Measurements from ENCODE around the gene NLRP11.

DNA sequence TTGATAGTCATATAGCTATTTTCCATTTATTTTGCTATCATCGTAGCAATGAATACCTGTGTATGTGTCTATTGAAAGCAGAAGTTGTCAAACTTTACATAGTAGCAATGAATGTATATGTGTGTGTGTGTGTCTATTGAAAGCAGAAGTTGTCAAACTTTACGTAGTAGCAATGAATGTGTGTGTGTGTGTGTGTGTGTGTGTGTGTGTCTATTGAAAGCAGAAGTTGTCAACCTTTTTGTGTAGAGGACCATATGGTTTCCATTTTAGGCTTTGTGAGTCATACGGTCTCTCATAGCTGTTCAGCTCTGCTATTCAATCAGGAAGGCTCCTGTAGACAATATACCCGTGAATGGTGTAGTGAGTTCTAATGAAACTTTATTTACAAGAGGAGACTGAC lies 25.4 kb upstream of the NLRP11 start:
- TF ChIP-seq CTCF (conservative IDR thresholded peaks at IDR 0.05; ENCODE audit: low read depth in 2 of 2) (no peak), EZH2 (IDR thresholded peaks at IDR 0.05; ENCODE audit: low read depth, unreplicated experiment) (no peak), ZNF331 (CRISPR knock-in tag; IDR thresholded peaks at IDR 0.05; ENCODE audit: low read depth) (no peak), POLR2AphosphoS5 (IDR thresholded peaks at IDR 0.05; ENCODE audit: low read depth) (no peak), JUNB (IDR thresholded peaks at IDR 0.05; ENCODE audit: unreplicated experiment) (no peak), CREB1 (CRISPR knock-in tag; IDR thresholded peaks at IDR 0.05; ENCODE audit: low read depth) (no peak), EZH2phosphoT487 (IDR thresholded peaks at IDR 0.05; ENCODE audit: unreplicated experiment) (no peak), STAT1 (IDR thresholded peaks at IDR 0.05; ENCODE audit: unreplicated experiment) (no peak), NANOG (IDR thresholded peaks at IDR 0.05; ENCODE audit: borderline replicate concordance) (no peak), ZNF114 (CRISPR knock-in tag; IDR thresholded peaks at IDR 0.05) (no peak)
- TF ChIP-seq, protein P1, sequence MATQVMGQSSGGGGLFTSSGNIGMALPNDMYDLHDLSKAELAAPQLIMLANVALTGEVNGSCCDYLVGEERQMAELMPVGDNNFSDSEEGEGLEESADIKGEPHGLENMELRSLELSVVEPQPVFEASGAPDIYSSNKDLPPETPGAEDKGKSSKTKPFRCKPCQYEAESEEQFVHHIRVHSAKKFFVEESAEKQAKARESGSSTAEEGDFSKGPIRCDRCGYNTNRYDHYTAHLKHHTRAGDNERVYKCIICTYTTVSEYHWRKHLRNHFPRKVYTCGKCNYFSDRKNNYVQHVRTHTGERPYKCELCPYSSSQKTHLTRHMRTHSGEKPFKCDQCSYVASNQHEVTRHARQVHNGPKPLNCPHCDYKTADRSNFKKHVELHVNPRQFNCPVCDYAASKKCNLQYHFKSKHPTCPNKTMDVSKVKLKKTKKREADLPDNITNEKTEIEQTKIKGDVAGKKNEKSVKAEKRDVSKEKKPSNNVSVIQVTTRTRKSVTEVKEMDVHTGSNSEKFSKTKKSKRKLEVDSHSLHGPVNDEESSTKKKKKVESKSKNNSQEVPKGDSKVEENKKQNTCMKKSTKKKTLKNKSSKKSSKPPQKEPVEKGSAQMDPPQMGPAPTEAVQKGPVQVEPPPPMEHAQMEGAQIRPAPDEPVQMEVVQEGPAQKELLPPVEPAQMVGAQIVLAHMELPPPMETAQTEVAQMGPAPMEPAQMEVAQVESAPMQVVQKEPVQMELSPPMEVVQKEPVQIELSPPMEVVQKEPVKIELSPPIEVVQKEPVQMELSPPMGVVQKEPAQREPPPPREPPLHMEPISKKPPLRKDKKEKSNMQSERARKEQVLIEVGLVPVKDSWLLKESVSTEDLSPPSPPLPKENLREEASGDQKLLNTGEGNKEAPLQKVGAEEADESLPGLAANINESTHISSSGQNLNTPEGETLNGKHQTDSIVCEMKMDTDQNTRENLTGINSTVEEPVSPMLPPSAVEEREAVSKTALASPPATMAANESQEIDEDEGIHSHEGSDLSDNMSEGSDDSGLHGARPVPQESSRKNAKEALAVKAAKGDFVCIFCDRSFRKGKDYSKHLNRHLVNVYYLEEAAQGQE (IDR thresholded peaks at IDR 0.05; ENCODE audit: unreplicated experiment) = no peak
- TF ChIP-seq, protein P2, sequence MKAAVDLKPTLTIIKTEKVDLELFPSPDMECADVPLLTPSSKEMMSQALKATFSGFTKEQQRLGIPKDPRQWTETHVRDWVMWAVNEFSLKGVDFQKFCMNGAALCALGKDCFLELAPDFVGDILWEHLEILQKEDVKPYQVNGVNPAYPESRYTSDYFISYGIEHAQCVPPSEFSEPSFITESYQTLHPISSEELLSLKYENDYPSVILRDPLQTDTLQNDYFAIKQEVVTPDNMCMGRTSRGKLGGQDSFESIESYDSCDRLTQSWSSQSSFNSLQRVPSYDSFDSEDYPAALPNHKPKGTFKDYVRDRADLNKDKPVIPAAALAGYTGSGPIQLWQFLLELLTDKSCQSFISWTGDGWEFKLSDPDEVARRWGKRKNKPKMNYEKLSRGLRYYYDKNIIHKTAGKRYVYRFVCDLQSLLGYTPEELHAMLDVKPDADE (IDR thresholded peaks at IDR 0.05) = no peak
- TF ChIP-seq, protein P3, sequence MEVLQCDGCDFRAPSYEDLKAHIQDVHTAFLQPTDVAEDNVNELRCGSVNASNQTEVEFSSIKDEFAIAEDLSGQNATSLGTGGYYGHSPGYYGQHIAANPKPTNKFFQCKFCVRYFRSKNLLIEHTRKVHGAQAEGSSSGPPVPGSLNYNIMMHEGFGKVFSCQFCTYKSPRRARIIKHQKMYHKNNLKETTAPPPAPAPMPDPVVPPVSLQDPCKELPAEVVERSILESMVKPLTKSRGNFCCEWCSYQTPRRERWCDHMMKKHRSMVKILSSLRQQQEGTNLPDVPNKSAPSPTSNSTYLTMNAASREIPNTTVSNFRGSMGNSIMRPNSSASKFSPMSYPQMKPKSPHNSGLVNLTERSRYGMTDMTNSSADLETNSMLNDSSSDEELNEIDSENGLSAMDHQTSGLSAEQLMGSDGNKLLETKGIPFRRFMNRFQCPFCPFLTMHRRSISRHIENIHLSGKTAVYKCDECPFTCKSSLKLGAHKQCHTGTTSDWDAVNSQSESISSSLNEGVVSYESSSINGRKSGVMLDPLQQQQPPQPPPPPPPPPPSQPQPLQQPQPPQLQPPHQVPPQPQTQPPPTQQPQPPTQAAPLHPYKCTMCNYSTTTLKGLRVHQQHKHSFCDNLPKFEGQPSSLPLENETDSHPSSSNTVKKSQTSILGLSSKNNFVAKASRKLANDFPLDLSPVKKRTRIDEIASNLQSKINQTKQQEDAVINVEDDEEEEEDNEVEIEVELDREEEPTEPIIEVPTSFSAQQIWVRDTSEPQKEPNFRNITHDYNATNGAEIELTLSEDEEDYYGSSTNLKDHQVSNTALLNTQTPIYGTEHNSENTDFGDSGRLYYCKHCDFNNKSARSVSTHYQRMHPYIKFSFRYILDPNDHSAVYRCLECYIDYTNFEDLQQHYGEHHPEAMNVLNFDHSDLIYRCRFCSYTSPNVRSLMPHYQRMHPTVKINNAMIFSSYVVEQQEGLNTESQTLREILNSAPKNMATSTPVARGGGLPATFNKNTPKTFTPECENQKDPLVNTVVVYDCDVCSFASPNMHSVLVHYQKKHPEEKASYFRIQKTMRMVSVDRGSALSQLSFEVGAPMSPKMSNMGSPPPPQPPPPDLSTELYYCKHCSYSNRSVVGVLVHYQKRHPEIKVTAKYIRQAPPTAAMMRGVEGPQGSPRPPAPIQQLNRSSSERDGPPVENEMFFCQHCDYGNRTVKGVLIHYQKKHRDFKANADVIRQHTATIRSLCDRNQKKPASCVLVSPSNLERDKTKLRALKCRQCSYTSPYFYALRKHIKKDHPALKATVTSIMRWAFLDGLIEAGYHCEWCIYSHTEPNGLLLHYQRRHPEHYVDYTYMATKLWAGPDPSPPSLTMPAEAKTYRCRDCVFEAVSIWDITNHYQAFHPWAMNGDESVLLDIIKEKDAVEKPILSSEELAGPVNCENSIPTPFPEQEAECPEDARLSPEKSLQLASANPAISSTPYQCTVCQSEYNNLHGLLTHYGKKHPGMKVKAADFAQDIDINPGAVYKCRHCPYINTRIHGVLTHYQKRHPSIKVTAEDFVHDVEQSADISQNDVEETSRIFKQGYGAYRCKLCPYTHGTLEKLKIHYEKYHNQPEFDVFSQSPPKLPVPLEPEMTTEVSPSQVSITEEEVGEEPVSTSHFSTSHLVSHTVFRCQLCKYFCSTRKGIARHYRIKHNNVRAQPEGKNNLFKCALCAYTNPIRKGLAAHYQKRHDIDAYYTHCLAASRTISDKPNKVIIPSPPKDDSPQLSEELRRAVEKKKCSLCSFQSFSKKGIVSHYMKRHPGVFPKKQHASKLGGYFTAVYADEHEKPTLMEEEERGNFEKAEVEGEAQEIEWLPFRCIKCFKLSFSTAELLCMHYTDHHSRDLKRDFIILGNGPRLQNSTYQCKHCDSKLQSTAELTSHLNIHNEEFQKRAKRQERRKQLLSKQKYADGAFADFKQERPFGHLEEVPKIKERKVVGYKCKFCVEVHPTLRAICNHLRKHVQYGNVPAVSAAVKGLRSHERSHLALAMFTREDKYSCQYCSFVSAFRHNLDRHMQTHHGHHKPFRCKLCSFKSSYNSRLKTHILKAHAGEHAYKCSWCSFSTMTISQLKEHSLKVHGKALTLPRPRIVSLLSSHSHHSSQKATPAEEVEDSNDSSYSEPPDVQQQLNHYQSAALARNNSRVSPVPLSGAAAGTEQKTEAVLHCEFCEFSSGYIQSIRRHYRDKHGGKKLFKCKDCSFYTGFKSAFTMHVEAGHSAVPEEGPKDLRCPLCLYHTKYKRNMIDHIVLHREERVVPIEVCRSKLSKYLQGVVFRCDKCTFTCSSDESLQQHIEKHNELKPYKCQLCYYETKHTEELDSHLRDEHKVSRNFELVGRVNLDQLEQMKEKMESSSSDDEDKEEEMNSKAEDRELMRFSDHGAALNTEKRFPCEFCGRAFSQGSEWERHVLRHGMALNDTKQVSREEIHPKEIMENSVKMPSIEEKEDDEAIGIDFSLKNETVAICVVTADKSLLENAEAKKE (CRISPR knock-in tag; IDR thresholded peaks at IDR 0.05) = no peak

Data from GM23338 (cell line).